Measurements from ENCODE around the gene ZCCHC3.

Gene ZCCHC3

DNA sequence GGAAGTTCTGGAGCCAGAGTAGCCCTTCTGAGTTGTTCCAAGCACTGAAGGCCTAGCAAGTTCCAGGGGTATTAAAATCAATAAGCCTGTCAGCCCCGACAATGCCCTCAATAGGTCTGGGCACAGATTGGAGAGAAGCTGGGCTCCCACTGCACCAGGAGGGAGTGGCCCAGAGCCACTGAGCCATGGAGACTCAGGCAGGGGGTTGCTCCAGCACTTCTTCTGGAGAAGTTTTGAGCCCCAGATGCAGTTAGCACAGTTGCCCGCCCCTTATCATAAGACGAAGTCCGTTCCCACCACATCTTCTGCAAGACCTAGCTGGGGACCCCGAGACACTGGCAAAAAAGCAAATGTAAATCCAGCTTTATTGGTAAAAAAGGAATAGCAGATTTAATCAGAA lies 26.9 kb upstream of the ZCCHC3 start:
- Histone ChIP-seq H3K18ac (ENCODE audit: low read length) (no peak overlapping the region), H2BK5ac (ENCODE audit: low read length) (no peak overlapping the region), H3K27me3 (ENCODE audit: insufficient read depth, low read length, poor library complexity) (no peaks in the 10 kb centered on the region), H4K5ac (ENCODE audit: low read length) (no peak overlapping the region), H2BK120ac (ENCODE audit: low read depth, low read length) (no peak overlapping the region), H3K4me3 (ENCODE audit: low read length) (no peak overlapping the region), H3K4me1 (ENCODE audit: control insufficient read depth, low read depth, low read length) (no peaks in the 10 kb centered on the region), H3K27ac (ENCODE audit: low read depth, low read length) (no peak overlapping the region), H2AK5ac (ENCODE audit: low read length) (no peak overlapping the region), H3K4me2 (ENCODE audit: low read length) (no peak overlapping the region), H3K23ac (ENCODE audit: low read length) (no peak overlapping the region), H4K8ac (ENCODE audit: low read depth, low read length) (no peak overlapping the region), H3K56ac (ENCODE audit: low read length) (no peak overlapping the region), H3K9ac (ENCODE audit: low read length) (no peak overlapping the region), H3K79me1 (ENCODE audit: low read length) (no peaks in the 10 kb centered on the region), H3K79me2 (ENCODE audit: control insufficient read depth, insufficient read depth, low read length) (no peaks in the 10 kb centered on the region), H3K36me3 (ENCODE audit: control insufficient read depth, insufficient read depth, low read length) (no peaks in the 10 kb centered on the region), H3K4ac (ENCODE audit: low read depth, low read length) (no peak overlapping the region), H2BK15ac (replicated peaks; ENCODE audit: low read depth) (no peak overlapping the region)
- DNase-seq: no peak
- WGBS (ENCODE audit: extremely low coverage, insufficient coverage, low lambda C conversion rate): no CpG with 5 or more reads among the region's 5 CpGs

DNA sequence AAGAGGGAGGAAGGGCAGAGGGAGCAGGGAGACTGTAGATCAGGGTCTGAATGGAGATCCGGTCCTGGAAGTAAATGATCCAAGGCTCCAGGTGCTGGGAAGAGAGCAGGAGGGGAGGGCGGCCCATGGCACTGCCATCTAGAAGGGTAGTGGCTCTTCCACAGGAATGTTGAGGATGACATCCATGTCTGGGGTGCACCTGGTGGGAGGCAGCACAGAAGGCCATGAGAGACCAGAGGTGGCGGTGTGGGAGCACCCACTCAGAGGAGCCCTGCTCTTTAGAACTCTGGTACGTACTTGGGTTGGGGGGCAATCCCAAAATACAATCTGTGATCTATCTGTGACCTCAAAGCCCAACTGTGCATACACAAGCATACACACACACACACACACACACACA lies 26.3 kb upstream of the ZCCHC3 start:
- no peak overlapping the region for H4K5ac ChIP-seq (ENCODE audit: low read length)
- H3K36me3 ChIP-seq (ENCODE audit: control insufficient read depth, insufficient read depth, low read length): no peaks in the 10 kb centered on the region
- H3K79me1 ChIP-seq (ENCODE audit: low read length): no peaks in the 10 kb centered on the region
- no peak overlapping the region for H3K9ac ChIP-seq (ENCODE audit: low read length)
- no peaks in the 10 kb centered on the region for H3K79me2 ChIP-seq (ENCODE audit: control insufficient read depth, insufficient read depth, low read length)
- no peak overlapping the region for H2AK5ac ChIP-seq (ENCODE audit: low read length)
- H3K23ac ChIP-seq (ENCODE audit: low read length): no peak overlapping the region
- WGBS (ENCODE audit: extremely low coverage, insufficient coverage, low lambda C conversion rate): no CpG with 5 or more reads among the region's 4 CpGs
- no peak overlapping the region for H4K8ac ChIP-seq (ENCODE audit: low read depth, low read length)
- no peak overlapping the region for H3K4me3 ChIP-seq (ENCODE audit: low read length)
- no peak overlapping the region for H3K56ac ChIP-seq (ENCODE audit: low read length)
- H2BK120ac ChIP-seq (ENCODE audit: low read depth, low read length): no peak overlapping the region
- H2BK5ac ChIP-seq (ENCODE audit: low read length): no peak overlapping the region
- H3K4me1 ChIP-seq (ENCODE audit: control insufficient read depth, low read depth, low read length): no peaks in the 10 kb centered on the region
- H3K27ac ChIP-seq (ENCODE audit: low read depth, low read length): no peak overlapping the region
- H3K4ac ChIP-seq (ENCODE audit: low read depth, low read length): no peak overlapping the region
- no peaks in the 10 kb centered on the region for H3K27me3 ChIP-seq (ENCODE audit: insufficient read depth, low read length, poor library complexity)
- no peak overlapping the region for H3K18ac ChIP-seq (ENCODE audit: low read length)
- H2BK15ac ChIP-seq (replicated peaks; ENCODE audit: low read depth): no peak overlapping the region
- H3K4me2 ChIP-seq (ENCODE audit: low read length): no peak overlapping the region
- no peak for DNase-seq

DNA sequence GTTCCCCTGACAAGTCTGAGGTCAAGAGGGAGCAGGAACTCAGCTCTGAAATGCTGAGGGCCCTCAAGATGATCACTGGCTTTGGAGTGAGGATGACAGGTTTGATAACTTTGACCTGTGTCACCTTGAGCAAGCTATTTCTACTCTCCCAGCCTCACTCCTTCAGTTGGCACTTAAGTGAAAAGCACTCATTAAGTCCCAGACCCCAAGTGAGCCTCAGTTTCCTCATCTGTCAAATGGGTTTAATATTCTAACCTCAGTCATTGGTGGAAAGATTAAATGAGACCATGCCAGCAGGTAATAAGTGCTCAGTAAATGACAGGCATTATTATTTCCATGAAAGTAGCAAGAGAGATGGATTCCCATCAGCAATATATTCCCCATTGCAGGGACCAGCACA lies 25.8 kb upstream of the ZCCHC3 start:
- Histone ChIP-seq H3K79me2 (ENCODE audit: control insufficient read depth, insufficient read depth, low read length) (no peaks in the 10 kb centered on the region), H2BK120ac (ENCODE audit: low read depth, low read length) (no peak overlapping the region), H4K5ac (ENCODE audit: low read length) (no peak overlapping the region), H4K8ac (ENCODE audit: low read depth, low read length) (no peak overlapping the region), H3K18ac (ENCODE audit: low read length) (no peak overlapping the region), H3K4me2 (ENCODE audit: low read length) (no peak overlapping the region), H3K4ac (ENCODE audit: low read depth, low read length) (no peak overlapping the region), H3K23ac (ENCODE audit: low read length) (no peak overlapping the region), H3K36me3 (ENCODE audit: control insufficient read depth, insufficient read depth, low read length) (no peaks in the 10 kb centered on the region), H2BK15ac (replicated peaks; ENCODE audit: low read depth) (no peak overlapping the region), H3K27ac (ENCODE audit: low read depth, low read length) (no peak overlapping the region), H3K4me1 (ENCODE audit: control insufficient read depth, low read depth, low read length) (no peaks in the 10 kb centered on the region), H2AK5ac (ENCODE audit: low read length) (no peak overlapping the region), H2BK5ac (ENCODE audit: low read length) (no peak overlapping the region), H3K79me1 (ENCODE audit: low read length) (no peaks in the 10 kb centered on the region), H3K9ac (ENCODE audit: low read length) (no peak overlapping the region), H3K4me3 (ENCODE audit: low read length) (no peak overlapping the region), H3K56ac (ENCODE audit: low read length) (no peak overlapping the region), H3K27me3 (ENCODE audit: insufficient read depth, low read length, poor library complexity) (no peaks in the 10 kb centered on the region)
- DNase-seq: no peak

DNA sequence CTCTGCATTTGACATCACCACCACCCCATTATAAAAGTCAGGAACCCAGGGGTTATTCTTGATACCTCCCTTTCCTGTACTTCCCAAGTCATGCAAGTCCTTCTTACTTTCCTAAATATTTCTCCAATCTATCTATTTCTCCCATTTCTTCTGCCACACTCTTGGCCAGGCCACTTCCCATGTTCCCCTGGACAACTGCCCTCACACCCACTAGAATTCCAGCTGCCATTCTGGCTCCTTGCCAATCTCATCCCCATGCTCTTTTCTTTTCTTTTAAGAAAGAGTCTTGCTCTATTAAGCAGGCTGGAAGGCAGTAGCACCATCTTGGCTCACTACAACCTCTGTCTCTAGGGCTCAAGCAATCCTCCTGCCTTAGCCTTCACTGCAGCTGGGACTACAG lies 24.7 kb upstream of the ZCCHC3 start:
- Histone ChIP-seq H4K8ac (ENCODE audit: low read depth, low read length) (no peak overlapping the region), H3K4ac (ENCODE audit: low read depth, low read length) (no peak overlapping the region), H2BK15ac (replicated peaks; ENCODE audit: low read depth) (no peak overlapping the region), H3K4me1 (ENCODE audit: control insufficient read depth, low read depth, low read length) (no peaks in the 10 kb centered on the region), H3K4me3 (ENCODE audit: low read length) (no peak overlapping the region), H3K56ac (ENCODE audit: low read length) (no peak overlapping the region), H3K27me3 (ENCODE audit: insufficient read depth, low read length, poor library complexity) (no peaks in the 10 kb centered on the region), H2AK5ac (ENCODE audit: low read length) (no peak overlapping the region), H4K5ac (ENCODE audit: low read length) (no peak overlapping the region), H3K23ac (ENCODE audit: low read length) (no peak overlapping the region), H2BK120ac (ENCODE audit: low read depth, low read length) (no peak overlapping the region), H3K79me1 (ENCODE audit: low read length) (no peaks in the 10 kb centered on the region), H3K4me2 (ENCODE audit: low read length) (no peak overlapping the region), H3K27ac (ENCODE audit: low read depth, low read length) (no peak overlapping the region), H3K18ac (ENCODE audit: low read length) (no peak overlapping the region), H3K79me2 (ENCODE audit: control insufficient read depth, insufficient read depth, low read length) (no peaks in the 10 kb centered on the region), H3K36me3 (ENCODE audit: control insufficient read depth, insufficient read depth, low read length) (no peaks in the 10 kb centered on the region), H2BK5ac (ENCODE audit: low read length) (no peak overlapping the region), H3K9ac (ENCODE audit: low read length) (no peak overlapping the region)
- DNase-seq: no peak

DNA sequence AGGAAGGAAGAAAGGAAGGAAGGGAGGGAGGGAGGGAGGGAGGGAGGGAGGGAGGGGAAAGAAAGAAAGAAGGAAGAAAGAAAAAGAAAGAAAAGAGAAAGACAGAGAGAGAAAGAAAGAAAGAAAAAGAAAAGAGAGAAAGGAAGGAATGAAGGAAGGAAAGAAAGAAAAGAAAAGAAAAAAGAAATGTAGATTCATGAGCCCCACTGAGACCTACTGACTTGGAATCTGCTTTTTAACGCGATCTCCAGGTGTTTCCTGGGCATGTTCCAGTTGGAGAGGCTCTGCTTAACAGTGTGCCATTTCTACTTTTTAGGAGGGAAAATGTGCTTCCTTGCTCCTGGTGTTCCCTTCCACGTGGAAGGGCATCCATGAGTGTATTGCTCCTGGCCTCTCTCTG lies 23.5 kb upstream of the ZCCHC3 start:
- H3K4me2 ChIP-seq (ENCODE audit: low read length): no peak overlapping the region
- no peaks in the 10 kb centered on the region for H3K79me1 ChIP-seq (ENCODE audit: low read length)
- H3K4me1 ChIP-seq (ENCODE audit: control insufficient read depth, low read depth, low read length): no peaks in the 10 kb centered on the region
- H4K5ac ChIP-seq (ENCODE audit: low read length): no peak overlapping the region
- no peak overlapping the region for H2AK5ac ChIP-seq (ENCODE audit: low read length)
- H2BK15ac ChIP-seq (replicated peaks; ENCODE audit: low read depth): no peak overlapping the region
- H4K8ac ChIP-seq (ENCODE audit: low read depth, low read length): no peak overlapping the region
- no peak for DNase-seq
- H3K36me3 ChIP-seq (ENCODE audit: control insufficient read depth, insufficient read depth, low read length): no peaks in the 10 kb centered on the region
- H3K9ac ChIP-seq (ENCODE audit: low read length): no peak overlapping the region
- H2BK5ac ChIP-seq (ENCODE audit: low read length): no peak overlapping the region
- no peak overlapping the region for H3K56ac ChIP-seq (ENCODE audit: low read length)
- no peak overlapping the region for H3K23ac ChIP-seq (ENCODE audit: low read length)
- H3K79me2 ChIP-seq (ENCODE audit: control insufficient read depth, insufficient read depth, low read length): no peaks in the 10 kb centered on the region
- no CpG with 5 or more reads among the region's 3 CpGs for WGBS (ENCODE audit: extremely low coverage, insufficient coverage, low lambda C conversion rate)
- no peak overlapping the region for H3K18ac ChIP-seq (ENCODE audit: low read length)
- no peak overlapping the region for H2BK120ac ChIP-seq (ENCODE audit: low read depth, low read length)
- H3K27me3 ChIP-seq (ENCODE audit: insufficient read depth, low read length, poor library complexity): no peaks in the 10 kb centered on the region
- no peak overlapping the region for H3K27ac ChIP-seq (ENCODE audit: low read depth, low read length)
- no peak overlapping the region for H3K4me3 ChIP-seq (ENCODE audit: low read length)
- no peak overlapping the region for H3K4ac ChIP-seq (ENCODE audit: low read depth, low read length)

DNA sequence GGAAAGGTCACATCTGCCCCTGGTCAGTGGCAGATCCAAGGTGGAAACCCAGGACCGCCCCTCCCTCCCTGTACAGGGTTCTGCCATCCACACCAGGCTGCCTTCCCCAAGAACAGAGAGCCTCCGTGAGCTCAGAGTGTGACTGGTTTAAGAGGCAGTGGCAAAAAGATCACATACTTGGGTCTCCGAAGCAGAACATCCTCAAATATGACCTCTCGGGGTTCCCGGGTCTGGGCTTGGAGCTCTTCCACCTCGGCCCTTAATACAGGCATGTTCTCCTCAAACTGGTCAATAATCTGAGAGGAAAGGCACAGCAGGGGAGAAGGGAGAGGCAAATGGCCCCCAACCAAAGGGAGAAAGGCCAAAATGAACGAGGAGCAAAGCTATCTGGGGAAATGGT lies 21.6 kb upstream of the ZCCHC3 start:
- Histone ChIP-seq H2BK5ac (ENCODE audit: low read length) (no peak overlapping the region), H3K56ac (ENCODE audit: low read length) (no peak overlapping the region), H4K5ac (ENCODE audit: low read length) (no peak overlapping the region)

More for the DNA sequence above, 21.6 kb upstream of the ZCCHC3 start:
- H3K18ac ChIP-seq (ENCODE audit: low read length): no peak overlapping the region
- no peak for DNase-seq
- no peak overlapping the region for H2BK15ac ChIP-seq (replicated peaks; ENCODE audit: low read depth)
- H2BK120ac ChIP-seq (ENCODE audit: low read depth, low read length): no peak overlapping the region
- no peak overlapping the region for H3K9ac ChIP-seq (ENCODE audit: low read length)
- no peak overlapping the region for H3K23ac ChIP-seq (ENCODE audit: low read length)
- H3K27ac ChIP-seq (ENCODE audit: low read depth, low read length): no peak overlapping the region
- WGBS (ENCODE audit: extremely low coverage, insufficient coverage, low lambda C conversion rate): no CpG with 5 or more reads among the region's 7 CpGs
- no peak overlapping the region for H4K8ac ChIP-seq (ENCODE audit: low read depth, low read length)
- no peaks in the 10 kb centered on the region for H3K27me3 ChIP-seq (ENCODE audit: insufficient read depth, low read length, poor library complexity)
- no peaks in the 10 kb centered on the region for H3K79me2 ChIP-seq (ENCODE audit: control insufficient read depth, insufficient read depth, low read length)
- no peaks in the 10 kb centered on the region for H3K79me1 ChIP-seq (ENCODE audit: low read length)
- no peak overlapping the region for H3K4me2 ChIP-seq (ENCODE audit: low read length)
- no peak overlapping the region for H3K4me3 ChIP-seq (ENCODE audit: low read length)
- H2AK5ac ChIP-seq (ENCODE audit: low read length): no peak overlapping the region
- H3K4ac ChIP-seq (ENCODE audit: low read depth, low read length): no peak overlapping the region
- no peaks in the 10 kb centered on the region for H3K36me3 ChIP-seq (ENCODE audit: control insufficient read depth, insufficient read depth, low read length)
- no peaks in the 10 kb centered on the region for H3K4me1 ChIP-seq (ENCODE audit: control insufficient read depth, low read depth, low read length)

Data from mesendoderm (in vitro differentiated cells).